ENCODE results near the gene PPP3R1.

Gene PPP3R1

DNA sequence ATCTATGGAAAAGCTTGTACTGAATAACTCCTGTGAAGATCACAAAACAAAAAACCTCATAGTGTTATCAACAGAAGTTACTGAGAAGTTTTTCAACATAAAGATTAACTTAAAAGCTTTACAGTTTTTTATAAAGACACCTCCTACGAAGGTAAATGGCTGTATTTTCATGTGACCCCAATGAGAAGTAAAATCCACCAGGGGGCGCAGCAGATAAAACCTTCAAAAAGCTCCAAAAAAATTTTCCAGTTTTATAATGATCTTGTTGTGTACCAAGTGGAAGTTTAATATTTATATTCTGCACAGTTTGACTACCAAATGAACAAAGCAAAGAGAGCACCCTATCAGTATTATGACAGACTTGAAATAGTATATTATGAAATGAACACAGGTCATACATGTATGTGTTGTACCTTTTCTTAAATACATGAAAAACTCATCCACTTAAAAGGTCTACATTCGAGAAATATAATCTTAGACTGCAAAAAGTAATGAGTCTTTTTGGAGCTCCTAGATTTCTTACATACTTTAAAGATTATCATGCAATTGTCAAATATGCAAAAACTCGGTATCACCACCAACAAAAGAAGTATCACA is 56.1 kb downstream of the PPP3R1 start:
- no peak for DNase-seq

DNA sequence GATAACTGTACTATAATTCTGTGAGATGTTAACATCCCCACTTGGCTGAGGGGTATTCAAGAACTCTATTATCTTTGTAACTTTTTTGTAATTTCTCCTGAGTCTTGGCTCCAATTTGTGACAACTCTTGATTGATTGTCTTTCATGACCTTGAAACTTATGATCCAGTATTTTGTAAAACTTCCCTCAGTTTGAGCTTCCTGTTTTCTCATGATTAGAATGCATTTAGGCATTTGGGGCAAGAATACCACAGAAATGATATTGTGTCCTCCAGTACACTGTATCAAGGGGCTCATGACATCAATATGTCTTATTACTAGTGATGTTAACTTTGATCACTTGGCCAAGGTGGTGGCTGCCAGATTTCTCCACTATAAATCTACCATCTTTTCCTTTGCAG is 57.2 kb downstream of the PPP3R1 start:
- no peaks in the 10 kb centered on the region for H3K27me3 ChIP-seq
- TF ChIP-seq, protein P1, sequence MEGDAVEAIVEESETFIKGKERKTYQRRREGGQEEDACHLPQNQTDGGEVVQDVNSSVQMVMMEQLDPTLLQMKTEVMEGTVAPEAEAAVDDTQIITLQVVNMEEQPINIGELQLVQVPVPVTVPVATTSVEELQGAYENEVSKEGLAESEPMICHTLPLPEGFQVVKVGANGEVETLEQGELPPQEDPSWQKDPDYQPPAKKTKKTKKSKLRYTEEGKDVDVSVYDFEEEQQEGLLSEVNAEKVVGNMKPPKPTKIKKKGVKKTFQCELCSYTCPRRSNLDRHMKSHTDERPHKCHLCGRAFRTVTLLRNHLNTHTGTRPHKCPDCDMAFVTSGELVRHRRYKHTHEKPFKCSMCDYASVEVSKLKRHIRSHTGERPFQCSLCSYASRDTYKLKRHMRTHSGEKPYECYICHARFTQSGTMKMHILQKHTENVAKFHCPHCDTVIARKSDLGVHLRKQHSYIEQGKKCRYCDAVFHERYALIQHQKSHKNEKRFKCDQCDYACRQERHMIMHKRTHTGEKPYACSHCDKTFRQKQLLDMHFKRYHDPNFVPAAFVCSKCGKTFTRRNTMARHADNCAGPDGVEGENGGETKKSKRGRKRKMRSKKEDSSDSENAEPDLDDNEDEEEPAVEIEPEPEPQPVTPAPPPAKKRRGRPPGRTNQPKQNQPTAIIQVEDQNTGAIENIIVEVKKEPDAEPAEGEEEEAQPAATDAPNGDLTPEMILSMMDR (IDR thresholded peaks at IDR 0.05; ENCODE audit: low read depth, low read length), result no peak
- H3K4me3 ChIP-seq (ENCODE audit: low read depth, low read length), result no peak overlapping the region
- H3K9me3 ChIP-seq, result no peaks in the 10 kb centered on the region
- DNase-seq, result no peak
- no peaks in the 10 kb centered on the region for H3K36me3 ChIP-seq
- H3K4me1 ChIP-seq, result no peaks in the 10 kb centered on the region

More for the DNA sequence above, 56.1 kb downstream of the PPP3R1 start:
- H3K36me3 ChIP-seq, result no peaks in the 10 kb centered on the region
- no peaks in the 10 kb centered on the region for H3K27me3 ChIP-seq
- TF ChIP-seq, protein P1 (IDR thresholded peaks at IDR 0.05; ENCODE audit: low read depth, low read length), result no peak
- H3K4me1 ChIP-seq, result no peaks in the 10 kb centered on the region
- no peaks in the 10 kb centered on the region for H3K9me3 ChIP-seq
- H3K4me3 ChIP-seq (ENCODE audit: low read depth, low read length), result no peak overlapping the region

DNA sequence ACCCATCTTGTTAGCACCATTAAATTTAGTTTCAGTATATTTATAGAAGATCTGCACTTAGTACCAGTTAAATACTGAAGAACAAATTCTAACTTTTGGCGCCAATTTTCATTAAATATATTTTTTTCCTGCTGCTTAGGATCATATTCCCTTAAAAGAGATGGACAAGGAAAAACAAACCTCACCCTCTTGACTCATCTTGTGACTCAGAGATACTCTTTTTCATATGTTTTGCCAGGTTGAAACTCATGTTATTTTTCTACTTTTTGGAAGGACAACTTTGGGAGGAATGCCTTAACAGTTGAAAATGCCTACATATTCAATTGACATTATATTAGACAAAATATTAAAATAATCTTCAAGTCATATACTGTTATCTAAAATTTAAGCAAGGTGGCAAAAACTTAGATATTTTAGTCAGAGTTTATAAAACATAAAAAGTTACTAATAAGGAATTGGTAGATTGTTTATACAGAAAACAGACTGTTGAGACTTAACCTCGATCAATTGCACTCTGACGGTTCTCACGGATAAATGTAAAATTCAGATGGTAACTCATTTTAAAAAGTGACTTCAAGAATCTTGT is 58.5 kb downstream of the PPP3R1 start:
- no peaks in the 10 kb centered on the region for H3K27me3 ChIP-seq
- no peak overlapping the region for H3K4me3 ChIP-seq (ENCODE audit: low read depth, low read length)
- DNase-seq, result no peak
- TF ChIP-seq, protein P1 (IDR thresholded peaks at IDR 0.05; ENCODE audit: low read depth, low read length), result no peak
- H3K4me1 ChIP-seq, result no peaks in the 10 kb centered on the region
- no peaks in the 10 kb centered on the region for H3K9me3 ChIP-seq
- no peaks in the 10 kb centered on the region for H3K36me3 ChIP-seq

DNA sequence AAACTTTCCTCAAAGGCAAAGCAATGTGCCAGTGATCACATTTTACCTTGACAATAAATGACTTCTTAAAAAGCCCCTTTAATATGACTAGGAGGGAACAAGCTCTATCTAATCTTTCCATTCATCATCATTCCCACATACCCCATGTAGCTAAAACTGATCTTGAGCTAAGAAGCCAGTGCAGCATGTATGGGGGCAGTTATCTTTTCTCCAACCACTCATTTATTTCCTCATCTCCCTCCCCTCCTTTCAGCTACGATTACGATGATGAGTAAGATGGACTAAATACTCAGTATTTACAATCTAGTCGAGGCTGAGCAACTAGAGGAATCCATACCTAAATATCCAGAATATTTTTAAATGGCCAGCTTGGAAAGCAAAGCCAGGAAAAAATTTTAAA is 59.2 kb downstream of the PPP3R1 start:
- Histone ChIP-seq H3K36me3 (no peaks in the 10 kb centered on the region), H3K4me1 (no peaks in the 10 kb centered on the region), H3K4me3 (ENCODE audit: low read depth, low read length) (no peak overlapping the region), H3K27me3 (no peaks in the 10 kb centered on the region), H3K9me3 (no peaks in the 10 kb centered on the region)
- TF ChIP-seq, protein P1 (IDR thresholded peaks at IDR 0.05; ENCODE audit: low read depth, low read length), result no peak
- no peak for DNase-seq

DNA sequence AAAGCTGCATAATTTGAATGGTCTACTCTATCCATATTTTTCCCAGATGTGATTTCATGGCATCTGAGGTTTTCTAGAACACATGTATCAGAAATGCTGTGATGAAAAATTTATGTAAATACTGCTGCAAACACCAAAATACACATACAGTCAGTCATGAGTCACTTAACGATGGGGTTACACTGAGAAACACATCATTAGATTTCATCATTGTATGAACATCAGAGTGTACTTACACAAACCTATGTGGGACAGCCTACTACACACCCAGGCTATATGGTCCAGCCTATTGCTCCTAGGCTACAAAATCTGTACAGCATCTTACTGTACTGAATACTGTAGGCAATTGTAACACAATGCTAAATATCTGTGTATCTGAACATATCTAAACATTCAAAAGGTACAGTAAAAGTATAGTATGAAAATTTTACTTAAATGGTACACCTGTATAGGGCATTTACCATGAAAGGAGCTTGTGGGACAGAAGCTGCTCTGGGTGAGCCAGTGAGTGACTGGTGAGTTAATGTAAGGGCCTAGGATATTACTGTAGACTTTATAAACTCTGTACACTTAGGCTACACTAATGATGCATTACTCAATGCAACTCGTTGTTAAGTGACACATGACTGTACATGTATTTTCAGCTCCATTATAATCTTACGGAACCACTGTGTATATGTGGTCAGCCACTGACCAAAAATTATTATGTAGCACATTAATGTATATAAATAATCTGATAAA is 61.2 kb downstream of the PPP3R1 start:
- no peak overlapping the region for H3K4me3 ChIP-seq (ENCODE audit: low read depth, low read length)
- H3K36me3 ChIP-seq, result peaks cover 3% of the 10 kb centered on the region; the same call in 1 of the 2 replicates
- H3K9me3 ChIP-seq, result no peaks in the 10 kb centered on the region
- TF ChIP-seq, protein P1 (IDR thresholded peaks at IDR 0.05; ENCODE audit: low read depth, low read length), result no peak
- H3K27me3 ChIP-seq, result no peaks in the 10 kb centered on the region
- no peaks in the 10 kb centered on the region for H3K4me1 ChIP-seq
- no peak for DNase-seq
